Upper lobe of left lung (tissue), 4 donors: ENCODE results near the gene TARM1.

ENCODE experiments used
- CTCF ChIP-seq, 6 experiments: fragments of 450-650 bp in 4 of 6; fragments of 200-600 bp in 2 of 6; sonication (generic) in 2 of 6; IDR thresholded peaks; one replicate each; pipeline ENCODE4 v1.5.1; 2016 to 2019; ENCODE audit warnings: antibody characterized with exemption in 6 of 6
- POLR2A ChIP-seq, 4 donors: fragments of 450-650 bp; IDR thresholded peaks; one replicate each; pipeline ENCODE4 v1.5.1; 2016 to 2017; ENCODE audit warnings: antibody characterized with exemption in 4 of 4, mild to moderate bottlenecking in 2 of 4
- POLR2AphosphoS5 ChIP-seq, 2 donors: sonication (generic); formaldehyde crosslinking; IDR thresholded peaks; one replicate each; pipeline ENCODE4 v1.5.1; 2017; ENCODE audit warnings: antibody characterized with exemption in 2 of 2

- TF ChIP-seq POLR2A (IDR thresholded peaks at IDR 0.05), result no peak
- no peak for TF ChIP-seq CTCF (IDR thresholded peaks at IDR 0.05)
- TF ChIP-seq POLR2AphosphoS5 (IDR thresholded peaks at IDR 0.05), result no peak
These were observed 46.7 kb upstream of the TARM1 start for GRCh38 chr19:54127688-54128440.
